HEK293 (cell line): ENCODE results near the gene BHLHE41.

ENCODE experiments used
- FEZF1 ChIP-seq: fragments of 450-650 bp; formaldehyde crosslinking; IDR thresholded peaks from 2 replicates; pipeline ENCODE4 v1.5.1; 2016; ENCODE audit warnings: missing biosample characterization, missing genetic modification characterization
- GLIS1 ChIP-seq: fragments of 450-650 bp; formaldehyde crosslinking; IDR thresholded peaks from 2 replicates; pipeline ENCODE4 v1.5.1; 2016; ENCODE audit warnings: missing biosample characterization, missing genetic modification characterization
- GLIS2 ChIP-seq: fragments of 450-650 bp; formaldehyde crosslinking; IDR thresholded peaks from 2 replicates; pipeline ENCODE4 v1.5.1; 2016; ENCODE audit warnings: missing biosample characterization, missing genetic modification characterization
- SALL2 ChIP-seq: fragments of 450-650 bp; formaldehyde crosslinking; IDR thresholded peaks from 2 replicates; pipeline ENCODE4 v1.5.0; 2017; ENCODE audit warnings: missing biosample characterization, mild to moderate bottlenecking, missing genetic modification characterization, borderline replicate concordance
- SETDB1 ChIP-seq: IDR thresholded peaks from one replicate; pipeline ENCODE4 v1.6.1; 2017; ENCODE audit warnings: mild to moderate bottlenecking, low read length, moderate library complexity, mixed read lengths; ENCODE audit not compliant: insufficient read length
- SP7 ChIP-seq: fragments of 450-650 bp; formaldehyde crosslinking; IDR thresholded peaks from 2 replicates; pipeline ENCODE4 v1.5.1; 2016; ENCODE audit warnings: missing biosample characterization, missing genetic modification characterization
- WT1 ChIP-seq: fragments of 450-650 bp; formaldehyde crosslinking; IDR thresholded peaks from 2 replicates; pipeline ENCODE4 v1.5.1; 2016; ENCODE audit warnings: missing biosample characterization, missing genetic modification characterization
- ZNF112 ChIP-seq: fragments of 450-650 bp; formaldehyde crosslinking; IDR thresholded peaks from 2 replicates; pipeline ENCODE4 v1.5.0; 2017; ENCODE audit warnings: missing biosample characterization, missing genetic modification characterization
- ZNF132 ChIP-seq: fragments of 450-650 bp; formaldehyde crosslinking; IDR thresholded peaks from 2 replicates; pipeline ENCODE4 v1.5.1; 2017; ENCODE audit warnings: missing biosample characterization, missing genetic modification characterization, borderline replicate concordance
- ZNF138 ChIP-seq: fragments of 450-650 bp; formaldehyde crosslinking; IDR thresholded peaks from 2 replicates; pipeline ENCODE4 v1.5.1; 2016; ENCODE audit warnings: missing biosample characterization, missing genetic modification characterization, borderline replicate concordance
- ZNF157 ChIP-seq: fragments of 450-650 bp; formaldehyde crosslinking; IDR thresholded peaks from 2 replicates; pipeline ENCODE4 v1.5.1; 2016; ENCODE audit warnings: missing biosample characterization, missing genetic modification characterization
- ZNF24 ChIP-seq: fragments of 450-650 bp; formaldehyde crosslinking; IDR thresholded peaks from 2 replicates; pipeline ENCODE4 v1.5.1; 2016; ENCODE audit warnings: missing biosample characterization, missing genetic modification characterization
- ZNF530 ChIP-seq: fragments of 450-650 bp; formaldehyde crosslinking; IDR thresholded peaks from 2 replicates; pipeline ENCODE4 v1.5.1; 2016; ENCODE audit warnings: low read depth, missing biosample characterization, missing genetic modification characterization
- ZNF549 ChIP-seq: fragments of 450-650 bp; IDR thresholded peaks from 2 replicates; pipeline ENCODE4 v1.5.1; 2018; ENCODE audit warnings: missing biosample characterization, missing genetic modification characterization, mild to moderate bottlenecking, inconsistent platforms, moderate library complexity
- ZNF558 ChIP-seq: fragments of 450-650 bp; formaldehyde crosslinking; IDR thresholded peaks from 2 replicates; pipeline ENCODE4 v1.5.1; 2016; ENCODE audit warnings: missing biosample characterization, missing genetic modification characterization
- ZNF600 ChIP-seq: fragments of 450-650 bp; formaldehyde crosslinking; IDR thresholded peaks from 2 replicates; pipeline ENCODE4 v1.5.1; 2016; ENCODE audit warnings: missing biosample characterization, missing genetic modification characterization
- ZSCAN23 ChIP-seq: fragments of 450-650 bp; formaldehyde crosslinking; IDR thresholded peaks from 2 replicates; pipeline ENCODE4 v1.5.1; 2016; ENCODE audit warnings: missing biosample characterization, missing genetic modification characterization
- TF ChIP-seq, protein P1 (sequence below): fragments of 450-650 bp; formaldehyde crosslinking; IDR thresholded peaks from 2 replicates; pipeline ENCODE4 v1.5.1; 2017; ENCODE audit warnings: missing biosample characterization, missing genetic modification characterization
- TF ChIP-seq, protein P2 (sequence below): fragments of 450-650 bp; formaldehyde crosslinking; IDR thresholded peaks from 2 replicates; pipeline ENCODE4 v1.5.1; 2016; ENCODE audit warnings: missing biosample characterization, missing genetic modification characterization
- TF ChIP-seq, protein P3 (sequence below): fragments of 450-650 bp; formaldehyde crosslinking; IDR thresholded peaks from 2 replicates; pipeline ENCODE4 v1.5.1; 2017; ENCODE audit warnings: missing biosample characterization, missing genetic modification characterization
- TF ChIP-seq, protein P4 (sequence below): fragments of 450-650 bp; formaldehyde crosslinking; IDR thresholded peaks from 2 replicates; pipeline ENCODE4 v1.5.1; 2016; ENCODE audit warnings: missing biosample characterization, missing genetic modification characterization
- TF ChIP-seq, protein P5 (sequence below): fragments of 450-650 bp; formaldehyde crosslinking; IDR thresholded peaks from 2 replicates; pipeline ENCODE4 v1.5.1; 2016; ENCODE audit warnings: missing biosample characterization, missing genetic modification characterization
- TF ChIP-seq, protein P6 (sequence below): fragments of 450-650 bp; formaldehyde crosslinking; IDR thresholded peaks from 2 replicates; pipeline ENCODE4 v1.5.1; 2016; ENCODE audit warnings: missing biosample characterization, missing genetic modification characterization, low read depth
- TF ChIP-seq, protein P7 (sequence below): fragments of 450-650 bp; formaldehyde crosslinking; IDR thresholded peaks from 2 replicates; pipeline ENCODE4; 2016; ENCODE audit warnings: missing biosample characterization, missing genetic modification characterization

The BHLHE41 gene

DNA sequence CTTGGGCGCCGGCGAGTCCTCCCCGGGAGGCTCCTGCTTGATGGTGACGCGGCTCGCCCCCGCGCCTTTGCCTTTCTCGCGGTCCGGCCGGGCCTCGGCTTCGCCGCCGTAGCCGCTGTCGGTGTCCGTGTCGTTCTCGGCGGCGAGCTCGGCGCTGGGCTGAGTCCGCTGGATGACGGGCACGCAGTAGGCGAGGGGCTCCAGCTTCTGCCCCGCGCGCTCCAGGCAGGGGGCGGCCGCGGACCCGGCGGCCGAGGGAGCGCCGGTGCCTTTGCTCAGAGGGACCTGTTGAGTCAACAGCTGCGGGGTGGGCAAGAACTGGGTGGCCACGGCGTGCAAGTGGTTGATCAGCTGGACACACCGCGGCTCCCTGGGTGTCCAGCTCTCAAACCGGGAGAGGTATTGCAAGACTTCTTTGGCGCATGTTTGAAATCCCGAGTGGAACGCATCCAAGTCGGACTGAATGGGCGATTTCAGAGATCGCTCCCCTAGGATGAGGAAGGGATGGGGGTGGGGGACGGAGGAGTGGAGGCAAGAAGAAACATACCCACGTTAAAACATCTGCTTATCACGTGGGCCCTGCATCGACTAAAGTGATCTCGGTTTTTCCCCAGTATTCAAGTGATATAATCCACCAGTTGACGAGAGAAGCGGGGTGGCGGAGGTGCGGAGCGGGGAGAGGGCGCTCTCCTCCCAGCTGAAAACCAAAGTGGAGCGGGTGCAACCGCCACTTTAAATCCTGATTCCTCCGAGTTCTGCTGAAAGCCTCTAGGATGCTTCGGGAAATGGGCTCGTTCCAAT, 2.0 kb downstream of the BHLHE41 start (continued):
- TF ChIP-seq, protein P1, sequence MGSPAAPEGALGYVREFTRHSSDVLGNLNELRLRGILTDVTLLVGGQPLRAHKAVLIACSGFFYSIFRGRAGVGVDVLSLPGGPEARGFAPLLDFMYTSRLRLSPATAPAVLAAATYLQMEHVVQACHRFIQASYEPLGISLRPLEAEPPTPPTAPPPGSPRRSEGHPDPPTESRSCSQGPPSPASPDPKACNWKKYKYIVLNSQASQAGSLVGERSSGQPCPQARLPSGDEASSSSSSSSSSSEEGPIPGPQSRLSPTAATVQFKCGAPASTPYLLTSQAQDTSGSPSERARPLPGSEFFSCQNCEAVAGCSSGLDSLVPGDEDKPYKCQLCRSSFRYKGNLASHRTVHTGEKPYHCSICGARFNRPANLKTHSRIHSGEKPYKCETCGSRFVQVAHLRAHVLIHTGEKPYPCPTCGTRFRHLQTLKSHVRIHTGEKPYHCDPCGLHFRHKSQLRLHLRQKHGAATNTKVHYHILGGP, result no peak
- TF ChIP-seq, protein P2, sequence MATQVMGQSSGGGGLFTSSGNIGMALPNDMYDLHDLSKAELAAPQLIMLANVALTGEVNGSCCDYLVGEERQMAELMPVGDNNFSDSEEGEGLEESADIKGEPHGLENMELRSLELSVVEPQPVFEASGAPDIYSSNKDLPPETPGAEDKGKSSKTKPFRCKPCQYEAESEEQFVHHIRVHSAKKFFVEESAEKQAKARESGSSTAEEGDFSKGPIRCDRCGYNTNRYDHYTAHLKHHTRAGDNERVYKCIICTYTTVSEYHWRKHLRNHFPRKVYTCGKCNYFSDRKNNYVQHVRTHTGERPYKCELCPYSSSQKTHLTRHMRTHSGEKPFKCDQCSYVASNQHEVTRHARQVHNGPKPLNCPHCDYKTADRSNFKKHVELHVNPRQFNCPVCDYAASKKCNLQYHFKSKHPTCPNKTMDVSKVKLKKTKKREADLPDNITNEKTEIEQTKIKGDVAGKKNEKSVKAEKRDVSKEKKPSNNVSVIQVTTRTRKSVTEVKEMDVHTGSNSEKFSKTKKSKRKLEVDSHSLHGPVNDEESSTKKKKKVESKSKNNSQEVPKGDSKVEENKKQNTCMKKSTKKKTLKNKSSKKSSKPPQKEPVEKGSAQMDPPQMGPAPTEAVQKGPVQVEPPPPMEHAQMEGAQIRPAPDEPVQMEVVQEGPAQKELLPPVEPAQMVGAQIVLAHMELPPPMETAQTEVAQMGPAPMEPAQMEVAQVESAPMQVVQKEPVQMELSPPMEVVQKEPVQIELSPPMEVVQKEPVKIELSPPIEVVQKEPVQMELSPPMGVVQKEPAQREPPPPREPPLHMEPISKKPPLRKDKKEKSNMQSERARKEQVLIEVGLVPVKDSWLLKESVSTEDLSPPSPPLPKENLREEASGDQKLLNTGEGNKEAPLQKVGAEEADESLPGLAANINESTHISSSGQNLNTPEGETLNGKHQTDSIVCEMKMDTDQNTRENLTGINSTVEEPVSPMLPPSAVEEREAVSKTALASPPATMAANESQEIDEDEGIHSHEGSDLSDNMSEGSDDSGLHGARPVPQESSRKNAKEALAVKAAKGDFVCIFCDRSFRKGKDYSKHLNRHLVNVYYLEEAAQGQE (tag by site-specific recombination), result no peak
- TF ChIP-seq ZSCAN23 (tag by site-specific recombination) (no peak), SETDB1 (no peak), ZNF549 (no peak), FEZF1 (tag by site-specific recombination) (no peak), ZNF132 (tag by site-specific recombination) (no peak), WT1 (no peak), GLIS2 (tag by site-specific recombination) (peak; percentile 89), SP7 (tag by site-specific recombination) (peak; percentile 46), GLIS1 (tag by site-specific recombination) (peak; percentile 91), ZNF157 (tag by site-specific recombination) (no peak), ZNF530 (no peak), ZNF112 (tag by site-specific recombination) (no peak), ZNF558 (tag by site-specific recombination) (no peak), SALL2 (tag by site-specific recombination) (no peak), ZNF24 (0 out of 2 replicates have a peak, but pooled peaks have one; percentile 26), ZNF600 (tag by site-specific recombination) (0 out of 2 replicates have a peak, but pooled peaks have one; percentile 7), ZNF138 (no peak)
- TF ChIP-seq, protein P3, sequence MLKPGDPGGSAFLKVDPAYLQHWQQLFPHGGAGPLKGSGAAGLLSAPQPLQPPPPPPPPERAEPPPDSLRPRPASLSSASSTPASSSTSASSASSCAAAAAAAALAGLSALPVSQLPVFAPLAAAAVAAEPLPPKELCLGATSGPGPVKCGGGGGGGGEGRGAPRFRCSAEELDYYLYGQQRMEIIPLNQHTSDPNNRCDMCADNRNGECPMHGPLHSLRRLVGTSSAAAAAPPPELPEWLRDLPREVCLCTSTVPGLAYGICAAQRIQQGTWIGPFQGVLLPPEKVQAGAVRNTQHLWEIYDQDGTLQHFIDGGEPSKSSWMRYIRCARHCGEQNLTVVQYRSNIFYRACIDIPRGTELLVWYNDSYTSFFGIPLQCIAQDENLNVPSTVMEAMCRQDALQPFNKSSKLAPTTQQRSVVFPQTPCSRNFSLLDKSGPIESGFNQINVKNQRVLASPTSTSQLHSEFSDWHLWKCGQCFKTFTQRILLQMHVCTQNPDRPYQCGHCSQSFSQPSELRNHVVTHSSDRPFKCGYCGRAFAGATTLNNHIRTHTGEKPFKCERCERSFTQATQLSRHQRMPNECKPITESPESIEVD, result no peak
- TF ChIP-seq, protein P4, sequence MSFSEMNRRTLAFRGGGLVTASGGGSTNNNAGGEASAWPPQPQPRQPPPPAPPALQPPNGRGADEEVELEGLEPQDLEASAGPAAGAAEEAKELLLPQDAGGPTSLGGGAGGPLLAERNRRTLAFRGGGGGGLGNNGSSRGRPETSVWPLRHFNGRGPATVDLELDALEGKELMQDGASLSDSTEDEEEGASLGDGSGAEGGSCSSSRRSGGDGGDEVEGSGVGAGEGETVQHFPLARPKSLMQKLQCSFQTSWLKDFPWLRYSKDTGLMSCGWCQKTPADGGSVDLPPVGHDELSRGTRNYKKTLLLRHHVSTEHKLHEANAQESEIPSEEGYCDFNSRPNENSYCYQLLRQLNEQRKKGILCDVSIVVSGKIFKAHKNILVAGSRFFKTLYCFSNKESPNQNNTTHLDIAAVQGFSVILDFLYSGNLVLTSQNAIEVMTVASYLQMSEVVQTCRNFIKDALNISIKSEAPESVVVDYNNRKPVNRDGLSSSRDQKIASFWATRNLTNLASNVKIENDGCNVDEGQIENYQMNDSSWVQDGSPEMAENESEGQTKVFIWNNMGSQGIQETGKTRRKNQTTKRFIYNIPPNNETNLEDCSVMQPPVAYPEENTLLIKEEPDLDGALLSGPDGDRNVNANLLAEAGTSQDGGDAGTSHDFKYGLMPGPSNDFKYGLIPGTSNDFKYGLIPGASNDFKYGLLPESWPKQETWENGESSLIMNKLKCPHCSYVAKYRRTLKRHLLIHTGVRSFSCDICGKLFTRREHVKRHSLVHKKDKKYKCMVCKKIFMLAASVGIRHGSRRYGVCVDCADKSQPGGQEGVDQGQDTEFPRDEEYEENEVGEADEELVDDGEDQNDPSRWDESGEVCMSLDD (tag by site-specific recombination), result 0 out of 2 replicates have a peak, but pooled peaks have one; percentile 30
- TF ChIP-seq, protein P5, sequence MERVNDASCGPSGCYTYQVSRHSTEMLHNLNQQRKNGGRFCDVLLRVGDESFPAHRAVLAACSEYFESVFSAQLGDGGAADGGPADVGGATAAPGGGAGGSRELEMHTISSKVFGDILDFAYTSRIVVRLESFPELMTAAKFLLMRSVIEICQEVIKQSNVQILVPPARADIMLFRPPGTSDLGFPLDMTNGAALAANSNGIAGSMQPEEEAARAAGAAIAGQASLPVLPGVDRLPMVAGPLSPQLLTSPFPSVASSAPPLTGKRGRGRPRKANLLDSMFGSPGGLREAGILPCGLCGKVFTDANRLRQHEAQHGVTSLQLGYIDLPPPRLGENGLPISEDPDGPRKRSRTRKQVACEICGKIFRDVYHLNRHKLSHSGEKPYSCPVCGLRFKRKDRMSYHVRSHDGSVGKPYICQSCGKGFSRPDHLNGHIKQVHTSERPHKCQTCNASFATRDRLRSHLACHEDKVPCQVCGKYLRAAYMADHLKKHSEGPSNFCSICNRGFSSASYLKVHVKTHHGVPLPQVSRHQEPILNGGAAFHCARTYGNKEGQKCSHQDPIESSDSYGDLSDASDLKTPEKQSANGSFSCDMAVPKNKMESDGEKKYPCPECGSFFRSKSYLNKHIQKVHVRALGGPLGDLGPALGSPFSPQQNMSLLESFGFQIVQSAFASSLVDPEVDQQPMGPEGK (tag by site-specific recombination), result peak; percentile 73
- TF ChIP-seq, protein P6, sequence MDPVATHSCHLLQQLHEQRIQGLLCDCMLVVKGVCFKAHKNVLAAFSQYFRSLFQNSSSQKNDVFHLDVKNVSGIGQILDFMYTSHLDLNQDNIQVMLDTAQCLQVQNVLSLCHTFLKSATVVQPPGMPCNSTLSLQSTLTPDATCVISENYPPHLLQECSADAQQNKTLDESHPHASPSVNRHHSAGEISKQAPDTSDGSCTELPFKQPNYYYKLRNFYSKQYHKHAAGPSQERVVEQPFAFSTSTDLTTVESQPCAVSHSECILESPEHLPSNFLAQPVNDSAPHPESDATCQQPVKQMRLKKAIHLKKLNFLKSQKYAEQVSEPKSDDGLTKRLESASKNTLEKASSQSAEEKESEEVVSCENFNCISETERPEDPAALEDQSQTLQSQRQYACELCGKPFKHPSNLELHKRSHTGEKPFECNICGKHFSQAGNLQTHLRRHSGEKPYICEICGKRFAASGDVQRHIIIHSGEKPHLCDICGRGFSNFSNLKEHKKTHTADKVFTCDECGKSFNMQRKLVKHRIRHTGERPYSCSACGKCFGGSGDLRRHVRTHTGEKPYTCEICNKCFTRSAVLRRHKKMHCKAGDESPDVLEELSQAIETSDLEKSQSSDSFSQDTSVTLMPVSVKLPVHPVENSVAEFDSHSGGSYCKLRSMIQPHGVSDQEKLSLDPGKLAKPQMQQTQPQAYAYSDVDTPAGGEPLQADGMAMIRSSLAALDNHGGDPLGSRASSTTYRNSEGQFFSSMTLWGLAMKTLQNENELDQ (tag by site-specific recombination), result no peak
- TF ChIP-seq, protein P7, sequence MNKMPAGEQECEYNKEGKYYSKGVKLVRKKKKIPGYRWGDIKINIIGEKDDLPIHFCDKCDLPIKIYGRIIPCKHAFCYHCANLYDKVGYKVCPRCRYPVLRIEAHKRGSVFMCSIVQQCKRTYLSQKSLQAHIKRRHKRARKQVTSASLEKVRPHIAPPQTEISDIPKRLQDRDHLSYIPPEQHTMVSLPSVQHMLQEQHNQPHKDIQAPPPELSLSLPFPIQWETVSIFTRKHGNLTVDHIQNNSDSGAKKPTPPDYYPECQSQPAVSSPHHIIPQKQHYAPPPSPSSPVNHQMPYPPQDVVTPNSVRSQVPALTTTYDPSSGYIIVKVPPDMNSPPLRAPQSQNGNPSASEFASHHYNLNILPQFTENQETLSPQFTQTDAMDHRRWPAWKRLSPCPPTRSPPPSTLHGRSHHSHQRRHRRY (tag by site-specific recombination), result no peak
